ENCODE measurements around the gene CSMD2.

CSMD2 gene

GRCh38 chr1:33468011-33468410, 697.0 kb downstream of the CSMD2 start:
- DNase-seq: no peak

GRCh38 chr1:33466159-33466558, 698.9 kb downstream of the CSMD2 start:
- DNase-seq: no peak

- no peak for DNase-seq
These were observed 699.7 kb downstream of the CSMD2 start for GRCh38 chr1:33465316-33465715.

DNA sequence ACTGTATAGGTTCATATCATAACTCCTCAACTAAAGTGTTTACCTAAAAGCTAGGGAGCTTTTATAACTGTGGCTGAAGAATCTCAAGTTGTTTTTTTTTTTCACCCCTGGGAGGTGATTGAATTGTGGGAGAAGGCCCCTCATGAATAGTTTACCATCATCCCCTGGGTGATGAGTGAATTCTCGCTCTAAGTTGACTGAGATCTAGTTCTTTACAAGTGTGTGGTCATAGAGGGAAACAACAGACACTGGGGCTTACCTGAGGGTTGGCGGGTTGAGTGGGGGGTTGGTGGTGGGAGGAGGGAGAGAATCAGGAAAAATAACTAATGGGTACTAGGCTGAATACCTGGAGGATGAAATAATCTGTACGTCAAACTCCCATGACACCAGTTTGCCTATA, 700.5 kb downstream of the CSMD2 start:
- no peak for DNase-seq

Data from NCI-H345 (cell line).